Measurements from ENCODE around the gene NCOA3. TPM values are rescaled to one million over a fixed set of nuclear protein-coding genes. Genes with fewer than 3 reads are reported as not detected.

Gene NCOA3
- total RNA-seq, 4 donors from 2014 or later, result 26.7 to 40.2 (median 34.5) TPM

DNA sequence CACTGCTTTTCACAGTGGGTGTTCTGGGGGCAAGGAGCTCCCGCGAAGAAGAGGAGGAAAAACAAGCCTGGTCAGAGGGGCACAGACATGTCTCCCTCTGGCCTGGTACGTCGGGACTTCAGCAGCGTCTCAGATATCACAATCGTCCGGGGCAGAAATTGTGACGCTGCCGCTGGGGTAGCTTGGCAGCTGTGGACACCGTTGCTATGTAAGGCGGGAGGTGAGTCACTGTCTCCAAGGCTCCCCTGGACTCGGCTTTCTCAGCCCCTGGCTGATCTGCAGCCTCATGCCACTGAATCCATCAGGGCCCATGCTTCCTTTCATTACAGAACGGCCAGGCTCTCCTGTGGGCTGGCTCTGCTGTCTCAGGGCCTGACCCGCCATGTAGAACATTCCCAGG lies 184.9 kb downstream of the NCOA3 start:
- TF ChIP-seq POLR2A (IDR thresholded peaks at IDR 0.05), result no peak
- TF ChIP-seq, protein P1, sequence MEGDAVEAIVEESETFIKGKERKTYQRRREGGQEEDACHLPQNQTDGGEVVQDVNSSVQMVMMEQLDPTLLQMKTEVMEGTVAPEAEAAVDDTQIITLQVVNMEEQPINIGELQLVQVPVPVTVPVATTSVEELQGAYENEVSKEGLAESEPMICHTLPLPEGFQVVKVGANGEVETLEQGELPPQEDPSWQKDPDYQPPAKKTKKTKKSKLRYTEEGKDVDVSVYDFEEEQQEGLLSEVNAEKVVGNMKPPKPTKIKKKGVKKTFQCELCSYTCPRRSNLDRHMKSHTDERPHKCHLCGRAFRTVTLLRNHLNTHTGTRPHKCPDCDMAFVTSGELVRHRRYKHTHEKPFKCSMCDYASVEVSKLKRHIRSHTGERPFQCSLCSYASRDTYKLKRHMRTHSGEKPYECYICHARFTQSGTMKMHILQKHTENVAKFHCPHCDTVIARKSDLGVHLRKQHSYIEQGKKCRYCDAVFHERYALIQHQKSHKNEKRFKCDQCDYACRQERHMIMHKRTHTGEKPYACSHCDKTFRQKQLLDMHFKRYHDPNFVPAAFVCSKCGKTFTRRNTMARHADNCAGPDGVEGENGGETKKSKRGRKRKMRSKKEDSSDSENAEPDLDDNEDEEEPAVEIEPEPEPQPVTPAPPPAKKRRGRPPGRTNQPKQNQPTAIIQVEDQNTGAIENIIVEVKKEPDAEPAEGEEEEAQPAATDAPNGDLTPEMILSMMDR (IDR thresholded peaks at IDR 0.05), result no peak
- Histone ChIP-seq H3K4me3 (no peak overlapping the region), H3K4me1 (peaks cover 9 to 20% (median 13%) of the 10 kb centered on the region in 3 donors), H3K9me3 (peaks cover 0 to 6% (median 6%) of the 10 kb centered on the region in 3 donors), H3K27ac (no peak overlapping the region), H3K27me3 (no peaks in the 10 kb centered on the region), H3K36me3 (peaks cover 0 to 100% (median 0%) of the 10 kb centered on the region in 3 donors)
- intact Hi-C loops (cut with DNase I), result no loop called here
- DNase-seq, result no peak
- WGBS, 2 donors, result 80% methylated on average over 1 to 5 of the region's 14 CpGs

DNA sequence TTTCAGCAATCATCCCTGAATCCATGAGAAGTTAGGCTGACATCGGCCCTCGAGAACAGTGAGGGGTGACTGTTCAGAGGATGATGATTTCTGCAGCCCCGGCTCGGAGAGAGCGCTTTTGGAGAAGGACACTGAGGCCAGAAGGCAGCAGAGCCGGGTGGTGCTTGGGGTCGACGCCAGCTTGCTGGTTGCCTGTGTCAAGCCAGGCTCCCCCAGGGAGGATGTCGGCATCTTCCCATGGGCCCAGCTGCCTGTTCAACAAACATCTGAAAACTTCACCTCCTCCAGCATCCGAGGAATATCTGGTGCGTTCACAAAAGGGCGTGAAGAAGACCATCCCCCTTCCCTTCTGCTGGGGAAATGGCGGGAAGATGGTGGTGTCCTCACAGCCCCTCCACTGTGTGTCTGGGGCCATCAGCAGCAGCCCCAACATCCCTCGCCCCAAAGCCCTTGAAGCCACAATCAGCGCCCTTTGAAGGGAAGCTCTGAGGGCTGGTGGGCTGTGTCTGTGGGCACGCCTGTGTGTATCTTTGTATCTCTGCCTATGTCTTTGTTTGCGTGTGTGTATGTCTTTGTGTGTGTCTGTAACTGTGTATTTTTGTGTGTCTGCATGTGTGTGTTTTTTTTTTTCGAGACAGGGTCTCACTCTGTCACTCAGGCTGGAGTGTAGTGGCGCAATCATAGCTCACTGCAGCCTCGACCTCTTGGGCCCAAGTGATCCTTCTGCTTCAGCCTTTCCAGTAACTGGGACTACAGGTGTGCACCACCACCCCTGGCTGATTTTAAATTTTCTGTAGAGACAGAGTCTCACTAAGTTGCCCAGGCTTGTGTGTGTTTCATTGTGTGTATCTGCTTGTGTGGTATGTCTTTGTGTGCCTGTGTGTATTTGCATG lies 185.7 kb downstream of the NCOA3 start:
- DNase-seq, result no peak
- H3K4me1 ChIP-seq, result peaks cover 6 to 12% (median 7%) of the 10 kb centered on the region in 3 donors
- peaks cover 0 to 100% (median under 1%) of the 10 kb centered on the region in 3 donors for H3K36me3 ChIP-seq
- no peak for TF ChIP-seq POLR2A (IDR thresholded peaks at IDR 0.05)
- TF ChIP-seq, protein P1 (IDR thresholded peaks at IDR 0.05), result no peak
- intact Hi-C loops (cut with DNase I), result no loop called here
- no peak overlapping the region for H3K27ac ChIP-seq
- H3K9me3 ChIP-seq, result peaks cover 0 to 14% (median 14%) of the 10 kb centered on the region in 3 donors
- 83 to 91% methylated on average over 12 to 15 of the region's 20 CpGs for WGBS, 2 donors
- H3K4me3 ChIP-seq, result no peak overlapping the region
- no peaks in the 10 kb centered on the region for H3K27me3 ChIP-seq

DNA sequence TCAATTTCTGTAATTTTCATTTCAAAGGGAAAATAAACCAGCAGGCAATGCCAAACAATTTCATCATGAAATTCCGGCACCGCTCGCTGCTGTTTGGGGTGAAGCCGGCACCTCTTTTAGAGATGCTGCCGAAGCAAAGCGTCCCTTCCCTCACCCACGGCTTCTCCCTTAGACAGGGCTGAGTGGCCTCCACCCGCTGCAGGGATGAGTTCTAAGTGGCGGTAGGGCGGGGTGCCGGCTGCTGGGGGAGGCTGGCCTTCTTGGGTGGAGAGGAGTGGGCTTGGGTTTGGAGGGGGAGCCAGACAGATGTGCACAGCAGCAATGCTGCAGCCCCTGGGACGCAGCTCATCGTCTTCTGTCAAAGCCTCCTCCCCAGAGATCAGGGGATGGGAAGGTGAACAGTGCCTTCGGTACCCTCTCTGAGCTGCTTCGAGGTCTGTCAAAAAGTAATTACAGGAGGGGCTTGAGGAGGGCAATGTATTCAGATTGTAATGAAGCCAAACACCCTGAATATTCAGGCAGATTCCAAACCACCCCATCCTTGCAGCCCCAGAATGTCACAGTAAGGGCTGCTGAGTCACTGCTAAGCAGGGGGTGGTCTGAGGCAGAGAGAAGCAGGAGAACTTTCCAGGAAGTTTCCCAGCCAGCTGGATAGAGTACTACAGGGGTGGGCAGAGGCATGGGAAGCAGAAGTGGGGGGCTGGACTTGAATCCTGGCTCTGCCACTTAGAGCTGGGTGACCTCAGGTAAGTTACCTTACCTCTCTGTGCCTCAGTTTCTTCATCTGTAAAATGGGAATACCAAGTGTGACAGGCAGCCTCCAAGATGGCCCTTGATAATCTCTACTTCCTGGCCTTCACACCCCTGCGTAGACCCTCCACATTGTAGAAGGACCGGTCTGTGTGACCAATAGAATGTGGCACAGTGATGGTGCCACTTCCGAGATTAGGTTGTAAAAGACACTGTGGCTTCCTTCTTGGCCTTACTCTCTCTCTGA lies 187.0 kb downstream of the NCOA3 start:
- intact Hi-C loops (cut with DNase I), result no loop called here
- Histone ChIP-seq H3K36me3 (peaks cover 0 to 98% (median 4%) of the 10 kb centered on the region in 3 donors), H3K27ac (no peak overlapping the region), H3K4me1 (no peaks in the 10 kb centered on the region), H3K9me3 (peaks cover 0 to 24% (median 18%) of the 10 kb centered on the region in 3 donors), H3K27me3 (no peaks in the 10 kb centered on the region), H3K4me3 (no peak overlapping the region)
- WGBS, 2 donors, result 75 to 92% methylated on average over 2 to 14 of the region's 18 CpGs
- no peak for DNase-seq
- TF ChIP-seq POLR2A (IDR thresholded peaks at IDR 0.05), result no peak
- TF ChIP-seq, protein P1 (IDR thresholded peaks at IDR 0.05), result no peak

DNA sequence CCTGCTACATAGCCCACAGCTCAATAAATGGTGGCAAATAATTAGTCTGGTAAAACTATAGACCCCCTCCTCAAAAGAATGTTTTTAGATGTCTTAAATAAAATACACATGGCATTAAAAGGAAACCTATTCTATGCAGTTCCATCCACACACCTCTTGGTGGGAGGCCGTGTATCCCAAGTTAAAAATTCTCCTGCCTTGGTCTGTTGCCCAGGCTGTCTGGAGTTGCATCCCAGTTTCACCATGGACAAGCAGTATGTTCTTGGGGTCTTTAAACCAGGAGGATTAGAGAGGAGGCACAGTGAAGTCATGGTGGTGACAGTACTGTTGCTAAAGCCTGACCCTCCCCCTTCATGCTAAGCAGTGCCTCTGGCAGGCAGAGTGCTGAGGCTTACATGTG lies 188.0 kb downstream of the NCOA3 start:
- 89 to 100% methylated on average over 1 of the region's 1 CpG for WGBS, 2 donors
- peaks cover 0 to 98% (median 4%) of the 10 kb centered on the region in 3 donors for H3K36me3 ChIP-seq
- intact Hi-C loops (cut with DNase I), result no loop called here

More for the DNA sequence above, 188.0 kb downstream of the NCOA3 start:
- DNase-seq, result no peak
- Histone ChIP-seq H3K4me3 (no peak overlapping the region), H3K4me1 (no peaks in the 10 kb centered on the region), H3K9me3 (peaks cover 0 to 24% (median 18%) of the 10 kb centered on the region in 3 donors), H3K27me3 (no peaks in the 10 kb centered on the region), H3K27ac (no peak overlapping the region)
- no peak for TF ChIP-seq POLR2A (IDR thresholded peaks at IDR 0.05)
- TF ChIP-seq, protein P1 (IDR thresholded peaks at IDR 0.05), result no peak

All from esophagus squamous epithelium (tissue), 5 donors.